HUES6 (cell line): ENCODE data around the gene SPOCK1.

Experiments used
- H3K27ac ChIP-seq: 2 replicates; pipeline ENCODE4 v1.7.0; 2013; ENCODE audit warnings: low read depth, mild to moderate bottlenecking, low read length, inconsistent platforms
- H3K27me3 ChIP-seq: 2 replicates; pipeline ENCODE4 v1.6.1; 2013; ENCODE audit warnings: low read length; ENCODE audit not compliant: control insufficient read depth, insufficient read depth
- H3K36me3 ChIP-seq: 2 replicates; pipeline ENCODE4 v1.6.1; 2013; ENCODE audit warnings: low read length; ENCODE audit not compliant: control insufficient read depth, insufficient read depth
- H3K4me1 ChIP-seq: 2 replicates; pipeline ENCODE4 v1.6.1; 2013; ENCODE audit warnings: low read length; ENCODE audit not compliant: control insufficient read depth, insufficient read depth
- H3K4me3 ChIP-seq: 2 replicates; pipeline ENCODE4 v1.5.1; 2013; ENCODE audit warnings: low read depth, low read length
- H3K9ac ChIP-seq: one replicate; pipeline ENCODE4 v1.6.1; 2013; ENCODE audit warnings: mild to moderate bottlenecking, low read length
- H3K9me3 ChIP-seq: 2 replicates; pipeline ENCODE4 v1.6.1; 2013; ENCODE audit warnings: low read depth, low read length; ENCODE audit not compliant: control insufficient read depth, insufficient read depth

SPOCK1 gene

GRCh38 chr5:137024044-137024443, 475.1 kb downstream of the SPOCK1 start:
- H3K9me3 ChIP-seq, result no peaks in the 10 kb centered on the region
- no peak overlapping the region for H3K9ac ChIP-seq
- H3K4me3 ChIP-seq, result no peak overlapping the region
- no peaks in the 10 kb centered on the region for H3K36me3 ChIP-seq
- no peaks in the 10 kb centered on the region for H3K4me1 ChIP-seq
- no peaks in the 10 kb centered on the region for H3K27me3 ChIP-seq
- H3K27ac ChIP-seq, result no peak overlapping the region

GRCh38 chr5:137023371-137023770, 475.8 kb downstream of the SPOCK1 start:
- Histone ChIP-seq H3K27ac (no peak overlapping the region), H3K4me1 (no peaks in the 10 kb centered on the region), H3K27me3 (no peaks in the 10 kb centered on the region), H3K4me3 (no peak overlapping the region), H3K36me3 (no peaks in the 10 kb centered on the region), H3K9ac (no peak overlapping the region), H3K9me3 (no peaks in the 10 kb centered on the region)

GRCh38 chr5:137022725-137023124, 476.4 kb downstream of the SPOCK1 start:
- no peak overlapping the region for H3K27ac ChIP-seq
- no peak overlapping the region for H3K4me3 ChIP-seq
- H3K4me1 ChIP-seq, result no peaks in the 10 kb centered on the region
- H3K9me3 ChIP-seq, result no peaks in the 10 kb centered on the region
- no peaks in the 10 kb centered on the region for H3K27me3 ChIP-seq
- no peaks in the 10 kb centered on the region for H3K36me3 ChIP-seq
- H3K9ac ChIP-seq, result no peak overlapping the region

- Histone ChIP-seq H3K9me3 (no peaks in the 10 kb centered on the region), H3K4me3 (no peak overlapping the region), H3K9ac (no peak overlapping the region), H3K36me3 (no peaks in the 10 kb centered on the region), H3K4me1 (no peaks in the 10 kb centered on the region), H3K27me3 (no peaks in the 10 kb centered on the region), H3K27ac (no peak overlapping the region)
Observed at GRCh38 chr5:137022043-137022442, 477.1 kb downstream of the SPOCK1 start.

GRCh38 chr5:137019229-137019628, 479.9 kb downstream of the SPOCK1 start:
- H3K4me1 ChIP-seq, result no peaks in the 10 kb centered on the region
- no peaks in the 10 kb centered on the region for H3K9me3 ChIP-seq
- no peak overlapping the region for H3K4me3 ChIP-seq
- no peaks in the 10 kb centered on the region for H3K36me3 ChIP-seq
- no peak overlapping the region for H3K9ac ChIP-seq
- H3K27ac ChIP-seq, result no peak overlapping the region
- H3K27me3 ChIP-seq, result no peaks in the 10 kb centered on the region

- no peak overlapping the region for H3K4me3 ChIP-seq
- no peaks in the 10 kb centered on the region for H3K27me3 ChIP-seq
- no peak overlapping the region for H3K27ac ChIP-seq
- no peak overlapping the region for H3K9ac ChIP-seq
- H3K36me3 ChIP-seq, result no peaks in the 10 kb centered on the region
- no peaks in the 10 kb centered on the region for H3K9me3 ChIP-seq
- no peaks in the 10 kb centered on the region for H3K4me1 ChIP-seq
Observed at GRCh38 chr5:137016783-137017324, 482.3 kb downstream of the SPOCK1 start.

GRCh38 chr5:137015540-137016116, 483.5 kb downstream of the SPOCK1 start:
- no peak overlapping the region for H3K27ac ChIP-seq
- no peak overlapping the region for H3K4me3 ChIP-seq
- H3K4me1 ChIP-seq, result no peaks in the 10 kb centered on the region
- no peaks in the 10 kb centered on the region for H3K27me3 ChIP-seq
- H3K36me3 ChIP-seq, result no peaks in the 10 kb centered on the region
- H3K9ac ChIP-seq, result no peak overlapping the region
- no peaks in the 10 kb centered on the region for H3K9me3 ChIP-seq

GRCh38 chr5:137014731-137015130, 484.4 kb downstream of the SPOCK1 start:
- Histone ChIP-seq H3K4me1 (no peaks in the 10 kb centered on the region), H3K4me3 (no peak overlapping the region), H3K36me3 (no peaks in the 10 kb centered on the region), H3K27ac (no peak overlapping the region), H3K9ac (no peak overlapping the region), H3K9me3 (no peaks in the 10 kb centered on the region), H3K27me3 (no peaks in the 10 kb centered on the region)

- H3K9me3 ChIP-seq, result no peaks in the 10 kb centered on the region
- no peaks in the 10 kb centered on the region for H3K4me1 ChIP-seq
- no peak overlapping the region for H3K9ac ChIP-seq
- no peaks in the 10 kb centered on the region for H3K36me3 ChIP-seq
- H3K27me3 ChIP-seq, result no peaks in the 10 kb centered on the region
- H3K27ac ChIP-seq, result no peak overlapping the region
- H3K4me3 ChIP-seq, result no peak overlapping the region
Observed at GRCh38 chr5:137010226-137010625, 488.9 kb downstream of the SPOCK1 start.

- no peak overlapping the region for H3K4me3 ChIP-seq
- 0 out of 2 replicates have a peak, but pooled peaks cover 3% of the 10 kb centered on the region for H3K27me3 ChIP-seq
- H3K36me3 ChIP-seq, result no peaks in the 10 kb centered on the region
- no peak overlapping the region for H3K9ac ChIP-seq
- H3K9me3 ChIP-seq, result no peaks in the 10 kb centered on the region
- H3K4me1 ChIP-seq, result no peaks in the 10 kb centered on the region
- H3K27ac ChIP-seq, result no peak overlapping the region
Observed at GRCh38 chr5:137004279-137004678, 494.8 kb downstream of the SPOCK1 start.

GRCh38 chr5:137001026-137001569, 498.0 kb downstream of the SPOCK1 start:
- no peak overlapping the region for H3K9ac ChIP-seq
- H3K36me3 ChIP-seq, result no peaks in the 10 kb centered on the region
- no peak overlapping the region for H3K27ac ChIP-seq
- H3K27me3 ChIP-seq, result 0 out of 2 replicates have a peak, but pooled peaks cover 7% of the 10 kb centered on the region
- H3K9me3 ChIP-seq, result no peaks in the 10 kb centered on the region
- no peaks in the 10 kb centered on the region for H3K4me1 ChIP-seq
- H3K4me3 ChIP-seq, result no peak overlapping the region
